ENCODE results near the gene SLC25A51. TPM values are rescaled to one million over a fixed set of nuclear protein-coding genes. Genes with fewer than 3 reads are reported as not detected.

The SLC25A51 gene
- total RNA-seq, 2 donors from 2014 or later, result 15.8 to 17.2 TPM

DNA sequence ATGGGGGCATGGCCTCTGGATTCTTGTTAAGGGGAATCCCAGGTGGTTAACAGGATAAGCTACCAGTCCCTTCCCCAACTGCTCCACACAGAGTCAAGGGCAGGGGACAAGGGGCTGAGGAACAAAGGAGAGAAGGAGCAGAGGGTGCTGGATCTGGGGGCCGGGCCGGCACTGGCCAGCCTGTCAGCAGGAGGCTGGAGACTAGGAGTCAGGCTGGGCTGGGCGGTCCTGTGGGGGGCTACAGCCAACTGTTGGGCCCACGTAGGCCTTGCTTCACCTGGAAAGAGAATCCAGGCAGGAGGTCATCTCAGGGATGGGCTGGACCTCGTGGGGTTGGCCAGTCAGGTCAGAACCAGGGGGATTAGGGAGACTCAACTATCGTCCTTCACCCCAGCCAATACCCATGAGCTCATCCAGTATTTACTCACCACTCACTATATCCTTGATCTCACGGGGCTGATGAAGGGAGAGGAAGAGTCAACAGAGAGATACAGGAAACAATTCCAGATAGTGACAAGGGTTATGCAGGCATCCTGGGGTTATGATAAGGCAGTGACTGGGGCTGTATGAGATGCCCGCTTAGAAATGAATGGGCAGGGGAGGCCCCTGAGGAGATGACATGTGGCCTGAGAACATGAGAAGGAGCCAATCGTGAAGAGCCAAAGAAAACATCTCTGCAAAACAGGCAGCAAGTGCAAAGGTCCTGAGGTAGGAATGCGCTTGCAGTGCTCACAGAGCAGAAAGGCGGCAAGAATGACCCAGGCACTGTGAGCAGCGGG is 47.9 kb upstream of the SLC25A51 start:
- Histone ChIP-seq H3K27me3 (ENCODE audit: control insufficient read depth, insufficient read depth, low read length, poor library complexity, severe bottlenecking) (no peaks in the 10 kb centered on the region), H3K9ac (ENCODE audit: extremely low read depth, low read length, poor library complexity, severe bottlenecking) (no peak overlapping the region), H3K36me3 (ENCODE audit: control insufficient read depth, insufficient read depth, low read length) (peaks cover 89% of the 10 kb centered on the region), H3K27ac (ENCODE audit: low read depth, low read length) (no peak overlapping the region), H3K4me1 (ENCODE audit: control insufficient read depth, insufficient read depth, low read length) (peaks cover 3% of the 10 kb centered on the region), H3K9me3 (ENCODE audit: control insufficient read depth, low read length) (no peaks in the 10 kb centered on the region), H3K4me3 (ENCODE audit: low read length) (no peak overlapping the region)
- TF ChIP-seq, protein P1, sequence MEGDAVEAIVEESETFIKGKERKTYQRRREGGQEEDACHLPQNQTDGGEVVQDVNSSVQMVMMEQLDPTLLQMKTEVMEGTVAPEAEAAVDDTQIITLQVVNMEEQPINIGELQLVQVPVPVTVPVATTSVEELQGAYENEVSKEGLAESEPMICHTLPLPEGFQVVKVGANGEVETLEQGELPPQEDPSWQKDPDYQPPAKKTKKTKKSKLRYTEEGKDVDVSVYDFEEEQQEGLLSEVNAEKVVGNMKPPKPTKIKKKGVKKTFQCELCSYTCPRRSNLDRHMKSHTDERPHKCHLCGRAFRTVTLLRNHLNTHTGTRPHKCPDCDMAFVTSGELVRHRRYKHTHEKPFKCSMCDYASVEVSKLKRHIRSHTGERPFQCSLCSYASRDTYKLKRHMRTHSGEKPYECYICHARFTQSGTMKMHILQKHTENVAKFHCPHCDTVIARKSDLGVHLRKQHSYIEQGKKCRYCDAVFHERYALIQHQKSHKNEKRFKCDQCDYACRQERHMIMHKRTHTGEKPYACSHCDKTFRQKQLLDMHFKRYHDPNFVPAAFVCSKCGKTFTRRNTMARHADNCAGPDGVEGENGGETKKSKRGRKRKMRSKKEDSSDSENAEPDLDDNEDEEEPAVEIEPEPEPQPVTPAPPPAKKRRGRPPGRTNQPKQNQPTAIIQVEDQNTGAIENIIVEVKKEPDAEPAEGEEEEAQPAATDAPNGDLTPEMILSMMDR (conservative IDR thresholded peaks at IDR 0.05), result no peak
- Mint-ChIP-seq H3K27ac (peak overlapping the region; percentile 62), H3K4me1 (no peaks in the 10 kb centered on the region), H3K27me3 (ENCODE audit: insufficient read depth) (no peaks in the 10 kb centered on the region), H3K9me3 (no peaks in the 10 kb centered on the region), H3K36me3 (ENCODE audit: low read depth) (peaks cover 86% of the 10 kb centered on the region), H3K4me3 (no peak overlapping the region)
- WGBS, 2 experiments (ENCODE audit: insufficient coverage in 1 of 2, insufficient read length in 1 of 2), result 84 to 85% methylated on average over 9 to 12 of the region's 12 CpGs
- no peak for DNase-seq

DNA sequence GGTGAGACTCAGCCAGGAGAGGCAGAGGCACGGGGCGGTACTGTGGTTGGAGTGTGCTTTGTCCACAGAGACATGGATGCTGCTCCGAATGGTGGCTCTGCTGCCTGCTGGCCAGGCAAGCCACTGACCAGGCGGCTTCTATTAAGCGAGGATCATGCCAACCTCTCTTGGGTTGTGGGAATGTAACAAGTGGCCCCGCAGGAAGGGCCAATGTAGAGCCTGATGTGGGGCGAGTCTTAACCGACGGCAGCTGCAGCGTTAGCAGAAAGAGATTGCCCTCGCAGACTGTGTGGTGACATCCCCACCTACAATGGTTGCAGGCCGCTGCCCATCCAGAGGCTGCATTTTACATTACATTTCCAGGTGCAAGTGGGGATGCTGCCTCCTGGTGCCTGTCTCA is 46.6 kb upstream of the SLC25A51 start:
- Histone ChIP-seq H3K9me3 (ENCODE audit: control insufficient read depth, low read length) (no peaks in the 10 kb centered on the region), H3K36me3 (ENCODE audit: control insufficient read depth, insufficient read depth, low read length) (peaks cover 91% of the 10 kb centered on the region), H3K27ac (ENCODE audit: low read depth, low read length) (no peak overlapping the region), H3K4me1 (ENCODE audit: control insufficient read depth, insufficient read depth, low read length) (peaks cover 3% of the 10 kb centered on the region), H3K27me3 (ENCODE audit: control insufficient read depth, insufficient read depth, low read length, poor library complexity, severe bottlenecking) (no peaks in the 10 kb centered on the region), H3K9ac (ENCODE audit: extremely low read depth, low read length, poor library complexity, severe bottlenecking) (no peak overlapping the region), H3K4me3 (ENCODE audit: low read length) (no peak overlapping the region)
- DNase-seq, result no peak
- Mint-ChIP-seq H3K9me3 (no peaks in the 10 kb centered on the region), H3K36me3 (ENCODE audit: low read depth) (peaks cover 90% of the 10 kb centered on the region), H3K4me3 (no peak overlapping the region), H3K27ac (peak overlapping the region; percentile 20), H3K4me1 (no peaks in the 10 kb centered on the region), H3K27me3 (ENCODE audit: insufficient read depth) (no peaks in the 10 kb centered on the region)
- TF ChIP-seq, protein P1 (conservative IDR thresholded peaks at IDR 0.05), result peak; percentile 42
- 96 to 100% methylated on average over 8 to 12 of the region's 12 CpGs for WGBS, 2 experiments (ENCODE audit: insufficient coverage in 1 of 2, insufficient read length in 1 of 2)

DNA sequence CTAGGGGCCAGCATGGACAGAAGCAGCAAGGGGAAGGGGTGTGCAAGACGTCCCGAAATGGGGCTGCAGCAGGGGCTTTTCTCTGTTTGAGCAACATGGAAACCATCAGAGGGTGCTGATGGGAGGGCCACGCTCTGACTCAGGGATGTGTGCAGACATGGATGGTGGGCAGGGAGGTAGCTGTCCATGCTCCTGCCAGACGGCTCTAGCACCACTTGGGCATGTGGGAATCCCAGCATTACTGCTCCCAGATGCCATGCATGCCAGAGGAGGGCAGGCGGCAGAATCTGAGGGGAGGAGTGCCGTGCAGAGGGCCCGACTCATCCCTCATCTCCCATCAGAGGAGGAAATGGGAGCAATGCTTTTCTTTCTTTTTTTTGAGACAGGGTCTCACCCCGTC is 45.6 kb upstream of the SLC25A51 start:
- peaks cover 91% of the 10 kb centered on the region for H3K36me3 Mint-ChIP-seq (ENCODE audit: low read depth)

More for the DNA sequence above, 45.6 kb upstream of the SLC25A51 start:
- H3K4me1 Mint-ChIP-seq, result no peaks in the 10 kb centered on the region
- H3K27me3 Mint-ChIP-seq (ENCODE audit: insufficient read depth), result no peaks in the 10 kb centered on the region
- no peaks in the 10 kb centered on the region for H3K27me3 ChIP-seq (ENCODE audit: control insufficient read depth, insufficient read depth, low read length, poor library complexity, severe bottlenecking)
- H3K27ac ChIP-seq (ENCODE audit: low read depth, low read length), result no peak overlapping the region
- H3K27ac Mint-ChIP-seq, result no peak overlapping the region
- H3K4me3 Mint-ChIP-seq, result no peak overlapping the region
- peaks cover 91% of the 10 kb centered on the region for H3K36me3 ChIP-seq (ENCODE audit: control insufficient read depth, insufficient read depth, low read length)
- H3K4me3 ChIP-seq (ENCODE audit: low read length), result no peak overlapping the region
- 91 to 95% methylated on average over 3 to 8 of the region's 8 CpGs for WGBS, 2 experiments (ENCODE audit: insufficient coverage in 1 of 2, insufficient read length in 1 of 2)
- no peaks in the 10 kb centered on the region for H3K9me3 Mint-ChIP-seq
- DNase-seq, result no peak
- TF ChIP-seq, protein P1 (conservative IDR thresholded peaks at IDR 0.05), result no peak
- H3K4me1 ChIP-seq (ENCODE audit: control insufficient read depth, insufficient read depth, low read length), result peaks cover 3% of the 10 kb centered on the region
- no peaks in the 10 kb centered on the region for H3K9me3 ChIP-seq (ENCODE audit: control insufficient read depth, low read length)
- no peak overlapping the region for H3K9ac ChIP-seq (ENCODE audit: extremely low read depth, low read length, poor library complexity, severe bottlenecking)
